Measurements from ENCODE around the gene TBCB.

- TF ChIP-seq CTCF (IDR thresholded peaks at IDR 0.05; ENCODE audit: low read length) (no peak), EZH2 (optimal IDR thresholded peaks at IDR 0.05; ENCODE audit: low read depth, low read length) (no peak)
These were observed 1.0 kb downstream of the TBCB start for GRCh38 chr19:36116344-36116637.
